H1 (cell line): ENCODE data around the gene SH2D1B. TPM values are rescaled to one million over a fixed set of nuclear protein-coding genes. Genes with fewer than 3 reads are reported as not detected.

Source experiments
- CTCF ChIA-PET: fragments of 300-600 bp; sonication (Branson Sonifier 250); formaldehyde crosslinking; loops from one replicate; lab custom pipeline; 2021; ENCODE audit not compliant: partially characterized antibody; lab: Charles Lee
- POLR2A ChIA-PET: fragments of 300-600 bp; sonication (Branson Sonifier 250); formaldehyde crosslinking; loops from one replicate; lab custom pipeline; 2021; ENCODE audit warnings: inconsistent platforms; ENCODE audit not compliant: partially characterized antibody; lab: Charles Lee
- DNase-seq, 2 experiments: peaks; one replicate each; pipeline versions ENCODE4 v3.0.0 to v3.0.0-alpha.2; 2010 to 2022; ENCODE audit warnings: low spot score in 2 of 2, low read depth in 1 of 2, mixed read lengths in 1 of 2
- FAIRE-seq: peaks from 2 replicates; lab custom pipeline; 2011; peaks lifted over from hg19 to GRCh38; lab: Jason Lieb, UNC
- H2AFZ ChIP-seq: 2 replicates; pipeline ENCODE4 v1.8.1; 2012; ENCODE audit warnings: low read length, inconsistent platforms
- H2AK5ac ChIP-seq: 2 replicates; pipeline ENCODE4 v1.6.1; 2013; ENCODE audit warnings: low read depth, low read length
- H2BK120ac ChIP-seq: replicated peaks from 2 replicates; pipeline ENCODE3; 2013; ENCODE audit warnings: low read depth, low read length, inconsistent platforms
- H2BK12ac ChIP-seq: 2 replicates; pipeline ENCODE4 v1.6.1; 2013; ENCODE audit warnings: low read depth, low read length
- H2BK15ac ChIP-seq: 2 replicates; pipeline ENCODE4 v1.6.1; 2013; ENCODE audit warnings: low read length
- H2BK20ac ChIP-seq: 2 replicates; pipeline ENCODE4 v1.6.1; 2013; ENCODE audit warnings: low read length
- H2BK5ac ChIP-seq: 2 replicates; pipeline ENCODE4 v1.6.1; 2013; ENCODE audit warnings: low read depth, low read length
- H3K14ac ChIP-seq: 2 replicates; pipeline ENCODE4 v1.6.1; 2013; ENCODE audit warnings: inconsistent platforms; ENCODE audit not compliant: insufficient read length
- H3K18ac ChIP-seq: 2 replicates; pipeline ENCODE4 v1.6.1; 2013; ENCODE audit warnings: low read length; ENCODE audit errors: extremely low read depth
- H3K23ac ChIP-seq: 2 replicates; pipeline ENCODE4 v1.6.1; 2013; ENCODE audit warnings: inconsistent platforms; ENCODE audit not compliant: insufficient read length
- H3K23me2 ChIP-seq: 2 replicates; pipeline ENCODE4 v1.6.1; 2013; ENCODE audit warnings: low read depth, low read length
- H3K27ac ChIP-seq: 2 replicates; pipeline ENCODE4 v1.6.1; 2011; ENCODE audit warnings: low read depth, low read length, inconsistent platforms
- H3K27me3 ChIP-seq, 4 experiments: replicated peaks in 1 of 4; 1 replicate in 1 of 4; 2 replicates in 3 of 4; pipeline versions ENCODE4 v1.6.1 to v1.8.1; 2011 to 2013; ENCODE audit warnings: low read length in 3 of 4, mild to moderate bottlenecking in 3 of 4, inconsistent platforms in 2 of 4, mixed read lengths in 2 of 4, moderate library complexity in 1 of 4; ENCODE audit not compliant: control insufficient read depth in 3 of 4, insufficient read depth in 3 of 4; ENCODE audit errors: extremely low read depth in 1 of 4
- H3K36me3 ChIP-seq, 4 experiments: 2 replicates each; pipeline versions ENCODE4 v1.6.1 to v1.8.1; 2011 to 2013; ENCODE audit warnings: mild to moderate bottlenecking in 4 of 4, low read length in 3 of 4, moderate library complexity in 2 of 4, control low read depth in 1 of 4, inconsistent platforms in 1 of 4; ENCODE audit not compliant: insufficient read depth in 4 of 4, control insufficient read depth in 2 of 4
- H3K4ac ChIP-seq: replicated peaks from 2 replicates; pipeline ENCODE3; 2013; ENCODE audit warnings: low read length, low read depth, mixed read lengths, inconsistent platforms; ENCODE audit not compliant: insufficient read length
- H3K4me1 ChIP-seq, 4 experiments: replicated peaks in 1 of 4; 1 replicate in 1 of 4; 2 replicates in 3 of 4; pipeline versions ENCODE4 v1.6.1 to v1.8.1; 2011 to 2013; ENCODE audit warnings: low read length in 3 of 4, inconsistent platforms in 2 of 4, mixed read lengths in 1 of 4; ENCODE audit not compliant: insufficient read depth in 4 of 4, control insufficient read depth in 3 of 4
- H3K4me2 ChIP-seq, 2 experiments: 2 replicates each; pipeline versions ENCODE4 v1.6.1 to v1.8.1; 2011 to 2013; ENCODE audit warnings: low read depth in 2 of 2, low read length in 2 of 2, control low read depth in 1 of 2, inconsistent platforms in 1 of 2, mild to moderate bottlenecking in 1 of 2; ENCODE audit not compliant: insufficient read depth in 1 of 2
- H3K4me3 ChIP-seq, 4 experiments: fragments of 200-600, 300-600 bp in 1 of 4; sonication (generic), shearing (Covaris generic), sonication (Bioruptor Twin) in 1 of 4; 2 replicates each; pipeline versions ENCODE4 v1.5.1 to v1.8.1; 2011 to 2016; ENCODE audit warnings: low read length in 4 of 4, low read depth in 3 of 4, control low read depth in 2 of 4, inconsistent platforms in 2 of 4, mild to moderate bottlenecking in 2 of 4, mixed read lengths in 1 of 4, moderate library complexity in 1 of 4; ENCODE audit not compliant: insufficient read depth in 2 of 4; ENCODE audit errors: extremely low read depth in 1 of 4
- H3K56ac ChIP-seq: replicated peaks from 2 replicates; pipeline ENCODE3; 2013; ENCODE audit warnings: low read depth, mild to moderate bottlenecking, mixed read lengths, low read length, inconsistent platforms; ENCODE audit not compliant: insufficient read length
- H3K79me1 ChIP-seq: 2 replicates; pipeline ENCODE4 v1.6.1; 2013; ENCODE audit warnings: low read depth, low read length, control low read depth
- H3K79me2 ChIP-seq, 2 experiments: 2 replicates each; pipeline versions ENCODE4 v1.6.1 to v1.8.1; 2012 to 2013; ENCODE audit warnings: low read length in 2 of 2, mild to moderate bottlenecking in 2 of 2, inconsistent platforms in 1 of 2; ENCODE audit not compliant: insufficient read depth in 2 of 2, control insufficient read depth in 1 of 2
- H3K9ac ChIP-seq, 4 experiments: replicated peaks in 1 of 4; 1 replicate in 1 of 4; 2 replicates in 3 of 4; pipeline versions ENCODE4 v1.6.1 to v1.8.1; 2011 to 2013; ENCODE audit warnings: low read depth in 3 of 4, low read length in 3 of 4, control low read depth in 2 of 4, mild to moderate bottlenecking in 2 of 4, moderate library complexity in 2 of 4, inconsistent platforms in 1 of 4; ENCODE audit errors: extremely low read depth in 1 of 4
- H3K9me3 ChIP-seq, 2 experiments: 2 replicates each; pipeline versions ENCODE4 v1.6.1 to v1.8.1; 2012 to 2013; ENCODE audit warnings: mild to moderate bottlenecking in 2 of 2, moderate library complexity in 2 of 2, control low read depth in 1 of 2, inconsistent platforms in 1 of 2, low read depth in 1 of 2, low read length in 1 of 2, mixed read lengths in 1 of 2; ENCODE audit not compliant: insufficient read depth in 2 of 2
- H4K20me1 ChIP-seq, 2 experiments: replicated peaks in 1 of 2; 2 replicates each; pipeline versions ENCODE3 to v1.8.1; 2011 to 2013; ENCODE audit warnings: inconsistent platforms in 2 of 2, low read length in 2 of 2, mild to moderate bottlenecking in 1 of 2; ENCODE audit not compliant: insufficient read depth in 2 of 2, control insufficient read depth in 1 of 2
- H4K5ac ChIP-seq: 2 replicates; pipeline ENCODE4 v1.6.1; 2013; ENCODE audit warnings: low read length, low read depth, mixed read lengths, inconsistent platforms; ENCODE audit not compliant: insufficient read length
- H4K8ac ChIP-seq: 2 replicates; pipeline ENCODE4 v1.8.0; 2013; ENCODE audit warnings: mild to moderate bottlenecking, moderate library complexity, low read length, inconsistent platforms; ENCODE audit not compliant: insufficient read depth; ENCODE audit errors: extremely low read depth
- H4K91ac ChIP-seq: replicated peaks from 2 replicates; pipeline ENCODE3; 2013; ENCODE audit warnings: low read length, mixed read lengths, inconsistent platforms; ENCODE audit not compliant: insufficient read length
- BCL11A ChIP-seq, 2 experiments: IDR thresholded peaks; one replicate each; pipeline ENCODE4 v1.6.1; 2011; ENCODE audit warnings: low read depth in 2 of 2, low read length in 2 of 2, mild to moderate bottlenecking in 2 of 2
- CBX8 ChIP-seq: fragments of 300-800, 300-1000 bp; sonication (generic); IDR thresholded peaks from 2 replicates; pipeline ENCODE4 v1.7.1; 2016; ENCODE audit warnings: low read depth, low read length, borderline replicate concordance
- CTBP2 ChIP-seq: IDR thresholded peaks from 2 replicates; pipeline ENCODE4 v1.7.0; 2011; ENCODE audit warnings: borderline replicate concordance, mild to moderate bottlenecking, moderate library complexity, mixed read lengths, low read length; ENCODE audit not compliant: insufficient read depth, insufficient read length
- HDAC6 ChIP-seq: IDR thresholded peaks from one replicate; pipeline ENCODE4 v1.7.1; 2012; ENCODE audit warnings: low read depth, mild to moderate bottlenecking, inconsistent platforms, low read length, moderate library complexity
- JUN ChIP-seq: IDR thresholded peaks from 2 replicates; pipeline ENCODE4 v1.6.1; 2011; ENCODE audit warnings: low read depth, mild to moderate bottlenecking, improper control_type of control experiment, low read length
- TBP ChIP-seq: IDR thresholded peaks from 2 replicates; pipeline ENCODE4 v1.6.1; 2011; ENCODE audit warnings: low read depth, low read length, improper control_type of control experiment
- WGBS, 2 experiments: shearing (Covaris generic) in 1 of 2; methylation state at CpG; one replicate each; pipeline versions ENCODE4 v1.1.6 to v1.1.7; 2013 to 2015; ENCODE audit warnings: low lambda C conversion rate in 2 of 2, mixed read lengths in 2 of 2, inconsistent platforms in 1 of 2, low coverage in 1 of 2, missing lambda C conversion rate in 1 of 2; ENCODE audit not compliant: insufficient replicate concordance in 2 of 2, insufficient coverage in 1 of 2, insufficient read length in 1 of 2; ENCODE audit errors: extremely low coverage in 1 of 2, missing lambda C conversion rate in 1 of 2; 5-methylcytosine and 5-hydroxymethylcytosine counted together
- polyA plus RNA-seq, 7 experiments: library from polyadenylated mRNA; depleted of rRNA in 3 of 7; stranded (reverse) in 5 of 7; unstranded in 2 of 7; fragments of >200 nt in 5 of 7; fragments of 200-250 nt in 2 of 7; gene quantifications; 1 replicate in 5 of 7; 2 replicates in 1 of 7; 4 replicates in 1 of 7; pipeline versions ENCODE4 v1.2.1 to v1.2.3, GENCODE V29; 2011 to 2013; ENCODE audit warnings: missing spikeins in 2 of 7, mixed read lengths in 2 of 7
- total RNA-seq: library from RNA; stranded (reverse); fragmentation: NEBNext Ultra II Directional; extraction: Animal tissue kit (Norgen Biotek cat#: 25700); gene quantifications from 2 replicates; pipeline ENCODE4 v1.2.1, GENCODE V29; 2021
- TF ChIP-seq, protein P1 (sequence below), 3 experiments: IDR thresholded peaks; 1 replicate in 2 of 3; 2 replicates in 1 of 3; pipeline versions ENCODE4 v1.5.1 to v1.6.1; 2011; ENCODE audit warnings: low read length in 3 of 3, mild to moderate bottlenecking in 3 of 3, inconsistent platforms in 2 of 3, low read depth in 1 of 3, moderate library complexity in 1 of 3; ENCODE audit not compliant: insufficient read depth in 1 of 3; ENCODE audit errors: control extremely low read depth in 1 of 3

Gene SH2D1B
- total and polyA plus RNA-seq, 2 of the 8 experiments (the other 6 are each of a cell fraction or from before 2014, with no cell fraction given), result not detected

DNA sequence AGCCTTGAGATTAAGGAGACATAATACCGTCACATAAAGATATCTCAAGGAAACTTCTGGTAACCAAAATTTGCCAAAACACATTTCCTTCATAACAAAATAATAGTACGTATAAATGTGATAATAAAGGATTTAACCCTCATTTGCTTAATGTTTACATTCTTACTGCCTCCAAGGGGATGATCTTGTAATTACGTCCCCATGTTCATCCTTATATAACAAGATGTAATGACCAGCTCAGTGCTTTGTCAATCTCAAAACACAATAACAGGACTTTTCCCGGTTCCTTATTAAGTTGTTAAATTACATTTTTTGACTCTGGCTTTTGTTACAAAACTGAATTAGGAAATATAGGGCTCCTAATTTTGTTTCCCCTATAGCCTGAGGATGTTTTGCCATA is 44.4 kb upstream of the SH2D1B start:
- DNase-seq (no peak), FAIRE-seq (no peak)
- Histone ChIP-seq H2BK5ac (no peak overlapping the region), H3K23me2 (no peaks in the 10 kb centered on the region; the same call in 1 of the 2 replicates), H2BK12ac (no peak overlapping the region), H3K36me3 (no peaks in the 10 kb centered on the region), H3K79me2 (no peaks in the 10 kb centered on the region), H3K4me2 (no peak overlapping the region), H3K79me1 (no peaks in the 10 kb centered on the region), H3K27me3 (no peaks in the 10 kb centered on the region), H2AK5ac (no peak overlapping the region), H2BK15ac (no peak overlapping the region), H2BK20ac (no peak overlapping the region), H4K20me1 (no peaks in the 10 kb centered on the region), H2BK120ac (no peak overlapping the region), H4K8ac (no peak overlapping the region), H3K23ac (no peak overlapping the region), H2AFZ (no peak overlapping the region), H3K4ac (no peak overlapping the region), H3K27ac (no peak overlapping the region), H3K4me1 (no peaks in the 10 kb centered on the region), H4K91ac (no peak overlapping the region), H3K18ac (no peak overlapping the region), H3K56ac (no peak overlapping the region), H3K9ac (no peak overlapping the region), H4K5ac (no peak overlapping the region), H3K9me3 (peaks cover 0 to 6% of the 10 kb centered on the region in 2 experiments; a peak in 1 of 4 replicates), H3K4me3 (no peak overlapping the region), H3K14ac (no peak overlapping the region)
- TF ChIP-seq BCL11A (IDR thresholded peaks at IDR 0.05; ENCODE audit: low read depth in 2 of 2, low read length in 2 of 2) (no peak), HDAC6 (no peak), JUN (no peak), CTBP2 (no peak), CBX8 (no peak), TBP (no peak)
- TF ChIP-seq, protein P1, sequence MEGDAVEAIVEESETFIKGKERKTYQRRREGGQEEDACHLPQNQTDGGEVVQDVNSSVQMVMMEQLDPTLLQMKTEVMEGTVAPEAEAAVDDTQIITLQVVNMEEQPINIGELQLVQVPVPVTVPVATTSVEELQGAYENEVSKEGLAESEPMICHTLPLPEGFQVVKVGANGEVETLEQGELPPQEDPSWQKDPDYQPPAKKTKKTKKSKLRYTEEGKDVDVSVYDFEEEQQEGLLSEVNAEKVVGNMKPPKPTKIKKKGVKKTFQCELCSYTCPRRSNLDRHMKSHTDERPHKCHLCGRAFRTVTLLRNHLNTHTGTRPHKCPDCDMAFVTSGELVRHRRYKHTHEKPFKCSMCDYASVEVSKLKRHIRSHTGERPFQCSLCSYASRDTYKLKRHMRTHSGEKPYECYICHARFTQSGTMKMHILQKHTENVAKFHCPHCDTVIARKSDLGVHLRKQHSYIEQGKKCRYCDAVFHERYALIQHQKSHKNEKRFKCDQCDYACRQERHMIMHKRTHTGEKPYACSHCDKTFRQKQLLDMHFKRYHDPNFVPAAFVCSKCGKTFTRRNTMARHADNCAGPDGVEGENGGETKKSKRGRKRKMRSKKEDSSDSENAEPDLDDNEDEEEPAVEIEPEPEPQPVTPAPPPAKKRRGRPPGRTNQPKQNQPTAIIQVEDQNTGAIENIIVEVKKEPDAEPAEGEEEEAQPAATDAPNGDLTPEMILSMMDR (IDR thresholded peaks at IDR 0.05; ENCODE audit: control extremely low read depth in 1 of 3, insufficient read depth in 1 of 3, low read depth in 1 of 3, low read length in 3 of 3), result peak in 1 of 3 experiments; percentile 2; a peak in 1 of 4 replicates
- CTCF ChIA-PET, result interaction anchor here (0.6 kb wide), 1 partner anchor 177 kb away, joined by 3 read pairs; no protein-coding TSS in a partner anchor
- 91% methylated on average over 4 of the region's 4 CpGs; no CpG with 5 or more reads in 1 of the 2 experiments for WGBS, 2 experiments
- POLR2A ChIA-PET, result no interaction called here
